HG03521 (cell line): ENCODE results near the gene PLEKHG1.
A peak's percentile ranks its signal among the peaks of the same experiment; 100 is the strongest.

Source experiments
- ATAC-seq: cut with Tn5 transposase; IDR thresholded peaks from one replicate; pipeline ENCODE4 v1.9.1; 2021; ENCODE audit warnings: mild to moderate bottlenecking, moderate library complexity; ENCODE audit not compliant: unreplicated experiment

PLEKHG1 gene

DNA sequence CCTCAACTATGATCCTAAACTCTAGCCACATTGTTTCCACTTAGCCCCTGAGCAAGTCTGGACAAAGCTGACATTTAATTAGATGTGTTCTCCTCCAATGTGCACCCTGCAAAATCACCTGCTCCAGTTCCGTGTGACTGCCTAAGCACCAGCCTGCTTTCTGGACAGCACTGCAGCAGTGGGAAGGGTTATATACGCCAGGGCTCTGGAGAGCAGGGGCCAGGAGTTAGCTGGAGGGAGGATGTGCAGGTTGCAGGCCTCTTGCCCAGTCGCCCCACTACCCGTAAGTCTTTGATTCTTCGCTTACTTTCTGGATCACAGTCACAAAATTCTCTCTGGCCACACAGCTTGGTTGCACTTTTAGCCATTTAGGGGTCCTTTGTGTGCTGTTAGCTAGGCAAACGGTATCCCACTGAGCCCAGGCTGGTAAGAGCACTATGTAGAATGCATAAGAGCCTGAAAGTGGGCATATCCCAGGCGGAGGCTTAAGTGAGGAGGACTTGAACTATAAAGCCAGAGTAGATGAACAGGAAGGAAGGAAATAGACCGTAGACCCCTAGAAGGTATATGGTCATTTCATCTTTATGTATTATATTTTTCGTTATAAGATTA lies 10.7 kb upstream of the PLEKHG1 start:
- ATAC-seq, result no peak

GRCh38 chr6:150589852-150590251 lies 9.8 kb upstream of the PLEKHG1 start:
- no peak for ATAC-seq

- ATAC-seq, result no peak
These were observed 9.2 kb upstream of the PLEKHG1 start for GRCh38 chr6:150590446-150590845.

DNA sequence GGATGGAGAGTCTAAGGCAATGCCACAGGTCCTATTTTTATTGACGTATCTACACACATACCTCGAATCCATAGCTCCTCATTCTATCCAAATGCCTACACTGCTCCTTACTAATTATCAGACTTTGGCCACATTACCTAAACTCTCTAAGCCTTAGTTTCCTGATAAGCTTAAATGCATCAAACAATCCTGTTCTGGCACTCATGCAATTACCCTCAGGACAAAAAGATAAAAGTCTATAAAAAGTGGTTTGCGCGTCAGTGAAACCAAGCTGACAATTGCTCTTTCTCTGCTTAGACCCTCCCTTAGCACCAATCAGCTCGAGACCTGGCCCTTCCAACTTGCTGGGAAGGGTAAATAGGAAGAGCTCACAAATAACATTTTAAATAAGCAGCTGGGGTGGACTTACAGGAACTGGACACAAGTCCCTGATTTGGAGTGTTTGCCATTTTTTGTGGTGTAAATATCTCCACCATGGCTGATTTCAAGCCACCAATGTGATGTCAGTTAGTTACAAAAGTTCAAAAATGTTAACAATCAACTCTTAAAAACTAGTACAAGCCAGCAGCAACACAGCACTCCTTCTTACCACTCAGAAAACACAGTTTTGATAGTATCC lies 7.2 kb upstream of the PLEKHG1 start:
- no peak for ATAC-seq

DNA sequence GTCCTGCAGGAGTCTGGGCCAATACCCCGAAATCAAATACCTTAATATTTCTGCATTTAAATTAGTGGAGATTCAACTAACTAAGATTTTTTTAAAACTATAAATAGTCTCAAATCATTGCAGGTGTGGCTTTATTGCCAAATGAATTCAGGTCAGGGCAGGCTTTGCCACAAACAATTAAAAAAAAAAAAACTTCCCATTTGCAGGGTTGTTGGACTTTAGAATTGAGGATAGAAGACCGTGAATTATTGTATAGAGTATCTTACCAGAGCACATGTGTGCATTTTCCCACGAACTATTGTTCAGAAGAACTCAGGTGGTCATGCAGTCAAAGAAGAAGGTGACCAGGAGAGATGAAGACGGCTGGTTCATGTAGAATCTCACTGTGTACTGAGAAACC lies 6.6 kb upstream of the PLEKHG1 start:
- ATAC-seq, result no peak

GRCh38 chr6:150596439-150596838 lies 3.2 kb upstream of the PLEKHG1 start:
- no peak for ATAC-seq

DNA sequence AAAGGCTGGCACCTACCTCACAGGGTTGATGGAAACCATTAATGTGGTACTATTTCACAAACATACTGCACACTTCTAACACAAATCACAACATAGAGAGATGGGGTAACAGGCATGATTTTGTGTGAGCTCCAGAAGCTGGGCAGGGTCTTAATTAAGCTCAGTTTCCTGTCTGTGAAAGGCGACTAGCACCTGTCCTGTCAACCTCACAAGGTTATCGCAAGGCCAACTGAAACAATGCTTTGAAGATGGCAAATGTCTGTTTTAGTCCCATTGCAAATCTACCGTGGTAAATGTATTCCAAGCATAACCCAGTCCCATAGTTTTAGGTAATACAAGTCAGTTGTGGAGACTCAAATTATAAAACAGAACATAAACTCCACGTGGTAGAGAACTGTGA lies 1.3 kb upstream of the PLEKHG1 start:
- no peak for ATAC-seq

DNA sequence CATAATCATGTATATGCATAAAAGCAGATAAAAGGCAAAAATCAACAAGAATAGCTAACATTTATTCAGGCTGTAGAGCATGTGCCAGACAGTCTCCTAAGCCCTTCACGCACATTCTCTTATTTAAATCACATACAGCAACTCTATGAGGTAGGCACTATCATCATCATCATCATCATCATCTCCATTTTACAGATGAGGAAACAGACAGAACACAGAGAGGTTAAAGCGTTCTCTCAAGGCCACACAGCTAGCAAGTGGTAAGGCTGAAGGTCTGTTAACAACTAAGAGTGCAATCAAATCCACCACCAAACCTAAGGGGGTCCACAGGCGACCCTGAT lies 857 bp upstream of the PLEKHG1 start:
- no peak for ATAC-seq

- ATAC-seq, result peak; percentile 21
These were observed 270 bp downstream of the PLEKHG1 start for GRCh38 chr6:150600010-150600300.

DNA sequence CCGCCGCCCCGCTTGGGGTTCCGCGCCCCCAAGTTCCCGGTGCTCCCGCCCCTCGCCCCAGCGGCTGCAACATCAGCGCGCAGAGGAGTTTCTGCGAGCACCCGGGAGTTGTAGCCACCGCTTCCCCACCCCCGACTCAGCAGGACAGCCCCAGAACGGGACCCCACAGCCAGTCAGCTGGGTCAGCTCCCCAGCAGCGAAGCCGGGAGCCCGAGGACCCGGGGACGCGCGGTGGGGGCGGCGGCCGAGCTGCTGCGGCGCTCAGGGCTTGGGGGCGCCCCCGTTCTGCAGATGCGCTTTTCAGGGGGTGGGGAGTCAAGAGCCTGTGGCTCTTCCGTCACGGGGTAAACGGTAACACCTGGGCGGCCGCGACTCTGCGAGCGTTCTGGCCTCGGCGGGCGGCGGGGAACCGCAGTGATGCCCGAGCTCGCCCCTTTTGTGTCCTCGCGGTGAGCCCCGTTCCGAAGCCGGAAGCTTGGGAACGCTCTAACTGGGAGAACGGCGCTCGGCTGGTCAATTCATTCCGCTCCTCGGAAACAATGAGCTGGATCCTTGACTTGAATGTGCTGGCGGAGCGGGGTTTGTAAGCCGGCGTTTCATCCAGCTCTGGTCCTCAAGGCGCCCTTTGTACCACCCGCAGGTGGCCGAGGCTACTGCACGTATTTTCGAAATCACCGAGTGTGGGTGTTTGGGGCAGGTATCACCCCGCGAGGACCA lies 774 bp downstream of the PLEKHG1 start:
- peak; percentile 59 for ATAC-seq

- ATAC-seq, result no peak
These were observed 1.8 kb downstream of the PLEKHG1 start for GRCh38 chr6:150601439-150601838.

DNA sequence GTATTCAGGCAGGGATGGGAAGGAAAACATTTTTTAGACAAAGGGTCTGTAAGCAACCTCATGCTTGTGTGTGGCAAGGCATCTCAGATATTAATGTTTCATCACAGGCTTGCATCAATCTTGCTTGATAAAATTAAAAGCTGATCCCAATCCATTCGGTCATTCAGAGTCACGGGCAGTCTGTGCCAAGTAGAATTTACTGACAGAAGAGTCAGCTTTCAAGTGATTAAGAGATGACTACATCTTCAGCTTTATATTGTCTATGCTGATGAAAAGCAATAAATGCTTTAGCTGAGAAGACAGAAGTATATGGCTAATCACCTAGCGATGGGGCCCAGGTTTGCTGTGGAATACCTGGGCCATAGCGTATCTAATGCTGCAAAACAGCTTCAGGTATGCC lies 3.5 kb downstream of the PLEKHG1 start:
- ATAC-seq, result no peak

DNA sequence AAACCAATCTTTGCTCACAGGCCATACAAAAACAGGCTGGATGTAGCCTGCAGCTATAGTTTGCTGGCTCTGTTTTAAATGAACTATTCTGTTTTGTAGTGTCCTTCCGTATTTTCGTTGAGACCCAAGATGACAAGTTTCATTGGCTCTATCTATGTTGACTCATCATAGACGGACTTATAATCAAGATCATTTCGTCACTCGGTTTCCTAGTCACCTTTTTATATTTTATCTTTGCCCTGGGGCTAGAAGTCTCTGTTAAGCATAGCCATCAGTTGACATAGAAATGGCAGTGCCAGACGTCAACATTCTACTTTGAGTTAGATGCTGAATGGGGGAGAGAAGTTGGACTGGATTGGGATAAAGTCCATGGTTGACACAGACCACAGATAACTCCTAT lies 4.8 kb downstream of the PLEKHG1 start:
- ATAC-seq, result no peak

DNA sequence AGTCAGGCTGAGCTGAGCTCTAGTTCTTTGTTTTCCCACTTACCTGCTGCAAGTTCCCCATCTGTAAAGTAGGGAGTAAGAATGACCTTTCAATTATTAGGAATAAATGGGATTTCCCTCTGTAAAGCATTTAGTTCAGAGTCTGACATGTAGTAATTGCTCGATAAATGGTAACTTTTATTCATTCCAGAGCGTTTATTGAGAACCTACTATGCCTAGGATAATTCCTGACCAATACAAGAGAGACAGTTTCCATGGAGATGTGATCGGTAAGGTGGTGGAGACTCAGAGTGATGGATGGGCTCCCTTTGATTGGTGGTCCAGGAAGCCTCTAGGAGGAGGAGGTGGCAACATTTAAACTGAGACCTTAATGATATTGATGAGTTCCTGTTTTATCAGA lies 5.6 kb downstream of the PLEKHG1 start:
- ATAC-seq, result no peak

- no peak for ATAC-seq
These were observed 6.5 kb downstream of the PLEKHG1 start for GRCh38 chr6:150606168-150606591.

DNA sequence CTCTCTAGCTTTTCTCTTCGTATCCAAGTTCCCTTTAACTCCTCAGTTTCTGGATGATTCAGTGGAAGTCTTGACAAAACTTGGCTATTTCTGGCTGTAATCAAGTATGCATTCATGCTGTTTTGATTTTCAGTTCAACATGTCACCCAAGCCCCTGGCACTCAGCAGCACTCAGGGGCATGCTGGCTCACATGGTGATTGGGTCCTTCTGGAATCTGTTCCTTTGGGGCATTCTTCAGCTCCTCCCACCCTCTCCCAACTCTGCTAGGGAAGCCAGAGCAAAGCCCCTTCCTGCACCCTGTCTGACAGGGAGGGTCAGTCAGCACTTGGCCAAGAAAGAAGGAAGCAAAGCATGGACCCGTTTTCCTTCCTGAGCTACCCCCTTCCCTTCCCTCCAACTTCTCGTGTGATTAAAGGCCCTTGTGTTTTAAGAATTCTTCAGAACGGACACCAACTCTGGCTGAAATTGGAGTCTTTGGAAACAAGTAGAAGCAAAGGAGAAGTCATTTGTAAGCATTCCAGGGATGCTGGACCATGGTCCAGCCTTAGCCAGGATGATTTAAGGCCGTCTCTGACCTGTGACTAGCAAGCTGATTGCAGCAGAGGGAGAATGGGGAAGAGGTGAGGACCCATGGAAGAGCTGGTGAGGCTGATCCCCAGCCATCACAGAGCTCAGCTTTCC lies 7.1 kb downstream of the PLEKHG1 start:
- ATAC-seq, result no peak

GRCh38 chr6:150607329-150607650 lies 7.6 kb downstream of the PLEKHG1 start:
- ATAC-seq, result no peak

DNA sequence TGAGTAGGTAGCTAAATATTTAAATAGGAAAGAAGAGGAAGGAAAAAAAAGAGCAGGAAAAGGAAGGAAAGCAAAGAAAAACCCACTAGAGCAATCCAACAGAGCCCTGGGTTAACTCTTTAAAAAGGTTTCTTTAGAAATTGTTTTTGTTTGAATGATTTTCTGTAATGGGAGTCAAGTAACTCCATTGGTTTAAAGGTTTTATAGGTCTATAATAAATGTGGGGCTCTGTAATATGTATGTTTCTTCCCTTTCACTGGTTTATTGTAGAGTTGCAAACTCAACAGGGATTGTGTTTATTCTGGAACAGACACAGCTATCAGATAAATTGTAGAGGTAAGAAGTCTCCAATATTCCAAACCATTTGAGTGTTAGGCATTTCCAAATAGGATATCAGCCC lies 10.9 kb downstream of the PLEKHG1 start:
- no peak for ATAC-seq

DNA sequence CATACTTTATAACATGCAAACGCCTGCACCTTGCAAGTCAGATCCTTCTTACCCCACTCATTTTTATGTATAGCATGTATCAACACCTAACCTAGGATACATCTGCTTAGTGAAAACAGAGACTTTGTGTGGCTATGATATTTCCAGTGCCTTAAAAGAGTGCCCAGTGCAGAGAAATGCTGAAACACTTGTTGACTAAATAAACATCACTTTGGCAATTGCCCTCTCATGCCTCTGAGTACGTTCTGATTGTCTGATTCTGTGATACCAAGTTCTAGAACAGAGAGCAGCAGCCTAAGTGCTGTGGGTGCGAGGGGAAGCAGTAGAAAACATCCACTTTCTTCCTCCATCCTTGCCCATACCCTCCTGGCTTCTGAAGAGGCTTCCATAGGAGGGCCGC lies 13.6 kb downstream of the PLEKHG1 start:
- ATAC-seq, result no peak

- ATAC-seq, result no peak
These were observed 16.3 kb downstream of the PLEKHG1 start for GRCh38 chr6:150615967-150616366.

DNA sequence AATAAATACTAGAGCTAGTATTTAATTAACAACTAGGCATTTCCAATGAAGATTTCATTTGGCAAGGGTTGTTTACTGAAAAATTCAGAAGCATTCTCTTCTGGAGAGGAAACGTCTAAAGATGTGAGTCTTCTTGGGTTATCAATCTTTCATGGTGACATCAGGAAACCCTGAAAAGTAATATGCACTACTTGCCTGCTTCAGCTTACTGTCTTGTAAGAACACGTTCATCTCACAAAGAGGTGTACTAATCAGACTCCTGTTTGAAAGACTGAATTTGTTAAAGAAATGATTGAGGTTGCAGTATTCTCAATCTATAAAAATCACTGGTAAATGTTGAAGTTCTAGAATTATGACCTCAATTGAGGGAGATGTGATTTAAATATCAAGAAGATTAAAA lies 16.9 kb downstream of the PLEKHG1 start:
- ATAC-seq, result no peak

DNA sequence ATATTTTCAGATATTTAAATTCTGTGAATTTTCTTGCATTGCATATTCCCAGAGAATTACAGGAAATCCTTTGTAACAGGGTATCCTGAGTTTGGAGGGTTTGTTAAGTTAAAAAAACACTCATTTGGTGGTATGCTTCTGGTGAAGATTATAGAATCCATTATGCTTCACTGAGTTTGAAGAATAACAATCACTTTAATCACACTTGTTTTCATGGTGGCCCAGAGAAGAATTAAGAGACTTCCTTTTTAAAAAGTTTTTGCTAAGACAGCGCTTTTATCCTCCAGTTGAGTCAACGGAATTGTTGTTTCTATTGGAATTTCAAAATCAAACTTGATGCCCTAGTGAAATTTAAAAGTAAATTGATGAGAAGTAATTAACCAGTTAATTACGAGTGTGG lies 17.4 kb downstream of the PLEKHG1 start:
- ATAC-seq, result no peak
